HPDE6-E6E7 (cell line): ENCODE results near the gene GNPDA1.

ENCODE experiments used
- DNase-seq: peaks from one replicate; pipeline ENCODE4 v3.0.0; 2011; ENCODE audit warnings: missing footprints; ENCODE audit errors: extremely low spot score

The GNPDA1 gene

GRCh38 chr5:141957367-141957996 is 55.3 kb downstream of the GNPDA1 start:
- DNase-seq: no peak

DNA sequence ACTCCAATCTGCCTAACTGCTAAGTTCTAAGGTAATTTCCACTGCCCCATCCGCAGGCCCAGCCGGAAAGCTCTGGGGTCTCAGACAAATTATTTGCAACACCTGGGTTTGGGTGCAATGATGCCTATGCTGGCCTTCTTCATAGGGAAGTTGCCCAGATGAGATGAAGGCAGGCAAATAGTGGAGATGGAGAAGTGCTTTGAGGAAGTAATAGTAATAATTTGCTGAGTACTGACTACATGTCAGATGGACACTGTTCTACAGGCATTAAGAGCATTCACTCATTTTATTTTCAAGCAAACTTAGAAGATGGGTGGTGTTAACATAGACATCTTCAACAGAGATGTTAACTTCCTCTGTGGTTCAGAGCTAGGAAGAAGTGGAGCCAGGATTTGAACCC is 58.6 kb downstream of the GNPDA1 start:
- DNase-seq: no peak

DNA sequence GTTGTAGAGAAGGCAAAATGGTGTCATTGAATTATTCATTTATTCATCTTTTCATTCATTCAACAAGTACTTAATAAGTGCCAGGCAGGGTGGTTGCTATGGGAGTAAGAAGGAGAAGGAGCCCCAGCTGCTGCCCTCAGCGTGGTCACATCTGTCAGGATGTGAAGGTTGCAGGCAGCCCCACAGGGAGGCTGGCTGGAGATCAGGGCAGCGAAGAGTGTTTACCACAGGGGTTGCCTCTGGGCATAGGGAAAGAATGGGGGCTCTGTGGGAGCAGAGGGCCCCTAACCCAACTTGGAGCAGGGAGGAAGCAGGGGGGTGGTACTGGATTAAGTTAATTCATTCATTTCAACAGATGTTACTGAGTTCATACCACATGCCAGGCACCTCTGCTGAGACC is 60.8 kb downstream of the GNPDA1 start:
- DNase-seq: no peak

DNA sequence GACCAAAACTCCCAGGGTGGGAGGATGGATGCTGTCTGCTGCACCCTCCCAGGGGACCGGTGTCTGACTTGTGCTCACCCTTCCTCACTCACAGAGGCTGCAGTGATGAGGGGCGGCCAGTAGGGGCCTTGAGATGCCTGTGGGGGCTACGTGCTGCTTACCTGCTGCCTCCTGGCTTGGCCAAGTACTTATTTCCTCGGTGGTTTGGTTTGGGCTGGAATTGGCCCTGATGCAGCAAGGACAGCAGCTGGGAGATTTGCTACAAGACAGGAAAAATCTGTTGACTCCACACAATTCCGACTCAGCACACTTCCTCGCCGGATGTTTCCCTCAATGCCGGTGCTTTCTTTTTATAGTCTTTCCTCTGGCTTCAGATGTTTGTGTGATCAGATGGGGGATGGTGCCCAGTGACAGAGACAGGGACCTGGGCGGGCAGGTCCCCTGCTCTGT is 61.5 kb downstream of the GNPDA1 start:
- no peak for DNase-seq
